Measurements from ENCODE around the gene RILPL2.

Gene RILPL2

DNA sequence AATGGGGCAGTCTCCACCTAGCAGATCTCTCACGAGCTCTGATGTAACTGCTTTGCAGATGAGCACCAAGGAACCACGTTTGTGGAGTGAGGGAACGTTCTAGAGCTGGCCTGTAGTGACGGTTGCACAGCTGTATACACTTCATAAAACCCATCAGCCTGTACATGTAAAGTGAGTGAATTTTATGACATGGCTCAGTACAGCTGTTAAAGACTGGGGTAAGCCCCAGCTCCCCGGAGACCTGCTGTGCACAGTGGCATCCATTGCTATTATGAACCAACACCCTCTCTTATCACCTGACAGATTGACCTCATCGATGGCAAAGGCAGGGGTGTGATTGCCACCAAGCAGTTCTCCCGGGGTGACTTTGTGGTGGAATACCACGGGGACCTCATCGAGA is 31.9 kb downstream of the RILPL2 start:
- DNase-seq = no peak
- TF ChIP-seq, protein P1, sequence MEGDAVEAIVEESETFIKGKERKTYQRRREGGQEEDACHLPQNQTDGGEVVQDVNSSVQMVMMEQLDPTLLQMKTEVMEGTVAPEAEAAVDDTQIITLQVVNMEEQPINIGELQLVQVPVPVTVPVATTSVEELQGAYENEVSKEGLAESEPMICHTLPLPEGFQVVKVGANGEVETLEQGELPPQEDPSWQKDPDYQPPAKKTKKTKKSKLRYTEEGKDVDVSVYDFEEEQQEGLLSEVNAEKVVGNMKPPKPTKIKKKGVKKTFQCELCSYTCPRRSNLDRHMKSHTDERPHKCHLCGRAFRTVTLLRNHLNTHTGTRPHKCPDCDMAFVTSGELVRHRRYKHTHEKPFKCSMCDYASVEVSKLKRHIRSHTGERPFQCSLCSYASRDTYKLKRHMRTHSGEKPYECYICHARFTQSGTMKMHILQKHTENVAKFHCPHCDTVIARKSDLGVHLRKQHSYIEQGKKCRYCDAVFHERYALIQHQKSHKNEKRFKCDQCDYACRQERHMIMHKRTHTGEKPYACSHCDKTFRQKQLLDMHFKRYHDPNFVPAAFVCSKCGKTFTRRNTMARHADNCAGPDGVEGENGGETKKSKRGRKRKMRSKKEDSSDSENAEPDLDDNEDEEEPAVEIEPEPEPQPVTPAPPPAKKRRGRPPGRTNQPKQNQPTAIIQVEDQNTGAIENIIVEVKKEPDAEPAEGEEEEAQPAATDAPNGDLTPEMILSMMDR (IDR thresholded peaks at IDR 0.05; ENCODE audit: low read depth, low read length) = no peak
- H3K4me1 ChIP-seq = no peaks in the 10 kb centered on the region
- H3K27me3 ChIP-seq = no peaks in the 10 kb centered on the region
- H3K36me3 ChIP-seq = peaks cover 47% of the 10 kb centered on the region
- no peak overlapping the region for H3K4me3 ChIP-seq (ENCODE audit: low read depth, low read length)
- H3K9me3 ChIP-seq = no peaks in the 10 kb centered on the region

DNA sequence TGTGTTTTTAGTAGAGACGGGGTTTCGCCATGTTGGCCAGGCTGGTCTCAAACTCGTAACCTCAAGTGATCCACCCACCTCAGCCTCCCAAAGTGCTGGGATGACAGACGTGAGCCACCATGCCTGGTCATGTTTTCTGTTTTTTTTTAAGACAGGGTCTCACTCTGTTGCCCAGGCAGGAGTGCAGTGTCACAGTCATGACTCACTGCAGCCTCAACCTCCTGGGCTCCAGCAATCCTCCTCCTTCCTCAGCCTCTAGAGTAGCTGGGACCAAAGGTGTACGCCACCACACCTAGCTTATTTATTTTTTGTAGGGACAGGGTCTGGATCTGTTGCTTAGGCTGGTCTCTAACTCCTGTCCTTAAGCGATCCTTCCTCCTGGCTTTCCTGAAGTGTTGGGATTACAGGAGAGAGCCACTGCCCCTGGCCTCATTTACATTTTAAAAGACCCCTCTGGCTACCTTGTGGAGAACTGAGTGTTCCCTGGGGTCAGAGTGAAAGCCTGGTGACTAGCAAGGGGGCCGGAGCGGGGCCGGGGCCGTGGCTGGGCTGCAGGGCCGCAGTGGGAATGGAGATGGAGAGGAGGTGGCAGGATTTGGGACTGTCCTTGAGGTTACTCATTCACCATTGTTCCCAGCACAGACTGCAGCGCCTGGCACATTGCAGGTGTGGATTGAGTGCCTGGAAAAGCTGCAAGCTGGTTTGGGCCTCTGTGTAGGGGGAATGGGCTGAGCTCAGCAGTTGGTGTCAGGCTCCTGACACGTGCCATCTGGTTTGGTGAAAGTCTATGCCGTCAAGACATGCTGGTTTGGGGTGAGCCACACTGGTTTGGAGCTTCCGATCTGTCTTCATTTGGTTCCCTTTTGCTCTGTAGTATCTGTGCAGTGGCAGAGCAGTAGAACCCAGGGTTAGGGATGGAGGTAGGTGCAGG is 34.5 kb downstream of the RILPL2 start:
- no peaks in the 10 kb centered on the region for H3K27me3 ChIP-seq
- H3K36me3 ChIP-seq = peaks cover 53% of the 10 kb centered on the region
- H3K4me1 ChIP-seq = no peaks in the 10 kb centered on the region
- TF ChIP-seq, protein P1 (IDR thresholded peaks at IDR 0.05; ENCODE audit: low read depth, low read length) = no peak
- no peak overlapping the region for H3K4me3 ChIP-seq (ENCODE audit: low read depth, low read length)
- DNase-seq = no peak
- H3K9me3 ChIP-seq = no peaks in the 10 kb centered on the region

DNA sequence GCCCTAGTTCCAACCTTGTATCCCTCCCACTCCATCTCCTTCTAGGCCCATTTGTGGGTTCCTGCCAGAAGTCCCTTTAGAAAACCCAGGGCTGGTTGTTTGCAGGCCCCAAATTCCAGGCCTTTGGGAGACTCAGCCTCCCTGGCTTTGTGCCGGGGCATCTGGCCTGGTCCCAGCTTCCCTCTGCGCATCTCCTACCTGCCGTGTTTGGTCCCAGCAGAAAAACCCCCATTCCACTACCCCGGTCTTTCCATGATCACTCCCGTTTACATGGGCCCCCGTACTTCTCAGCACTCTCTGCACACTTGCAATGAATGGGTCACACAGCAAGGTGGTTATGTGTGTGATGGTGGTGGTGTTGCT is 37.2 kb downstream of the RILPL2 start:
- no peaks in the 10 kb centered on the region for H3K9me3 ChIP-seq
- H3K27me3 ChIP-seq = no peaks in the 10 kb centered on the region
- TF ChIP-seq, protein P1 (IDR thresholded peaks at IDR 0.05; ENCODE audit: low read depth, low read length) = no peak
- DNase-seq = no peak
- no peak overlapping the region for H3K4me3 ChIP-seq (ENCODE audit: low read depth, low read length)
- no peaks in the 10 kb centered on the region for H3K4me1 ChIP-seq
- peaks cover 59% of the 10 kb centered on the region for H3K36me3 ChIP-seq

DNA sequence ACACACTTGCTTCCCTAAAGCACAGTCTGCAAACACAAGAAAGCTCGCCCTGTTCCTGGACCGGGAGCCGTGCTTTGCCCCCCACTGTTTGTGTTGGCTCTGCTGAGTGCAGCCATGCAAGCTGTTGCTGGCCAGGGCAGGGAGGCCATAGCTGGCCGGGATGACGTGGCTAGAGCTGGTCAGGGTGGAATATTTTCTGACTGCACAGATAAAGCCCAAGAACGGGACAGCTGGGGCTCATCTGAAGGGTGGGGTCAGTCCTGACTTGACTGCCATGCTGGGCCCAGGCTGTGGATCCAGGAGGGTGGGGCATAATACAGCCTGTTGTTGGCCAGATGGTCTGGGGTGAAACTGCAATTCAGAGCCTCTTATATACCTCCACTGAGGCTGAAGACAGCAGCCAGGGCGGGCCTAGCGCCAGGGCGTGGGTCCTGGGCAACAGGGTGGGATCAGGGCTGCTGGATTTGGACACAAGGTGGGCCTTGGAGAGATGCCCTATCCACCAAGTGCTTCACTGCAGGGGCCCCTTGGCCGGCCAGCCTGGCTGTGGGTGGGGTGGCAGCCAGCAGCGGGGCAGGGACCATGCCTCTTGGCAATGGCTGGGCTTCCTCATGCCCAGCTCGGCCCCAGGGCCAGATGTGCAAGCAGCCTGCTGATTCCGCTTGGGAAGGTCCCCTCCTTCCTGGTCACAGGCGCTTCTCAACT is 37.8 kb downstream of the RILPL2 start:
- H3K4me3 ChIP-seq (ENCODE audit: low read depth, low read length) = no peak overlapping the region
- no peak for DNase-seq
- no peaks in the 10 kb centered on the region for H3K27me3 ChIP-seq
- TF ChIP-seq, protein P1 (IDR thresholded peaks at IDR 0.05; ENCODE audit: low read depth, low read length) = no peak
- H3K36me3 ChIP-seq = peaks cover 57% of the 10 kb centered on the region
- no peaks in the 10 kb centered on the region for H3K9me3 ChIP-seq
- H3K4me1 ChIP-seq = no peaks in the 10 kb centered on the region

DNA sequence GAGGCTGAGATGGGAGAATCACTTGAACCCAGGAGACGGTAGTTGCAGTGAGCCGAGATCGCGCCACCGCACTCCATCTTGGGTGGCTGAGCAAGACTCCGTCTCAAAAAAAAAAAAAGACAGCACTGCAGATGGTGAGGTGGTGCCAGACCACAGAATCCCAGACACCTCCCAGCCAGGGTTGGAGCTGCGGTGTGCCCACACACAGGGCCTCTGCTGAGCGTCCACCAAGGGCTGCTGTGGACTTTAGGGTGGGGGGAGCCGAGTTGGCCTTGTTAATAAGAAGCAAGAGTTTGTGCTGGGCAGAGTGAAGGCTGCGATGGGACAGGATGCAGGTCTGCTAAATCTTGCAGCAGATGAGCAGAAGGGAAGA is 38.3 kb downstream of the RILPL2 start:
- Histone ChIP-seq H3K4me3 (ENCODE audit: low read depth, low read length) (no peak overlapping the region), H3K36me3 (peaks cover 57% of the 10 kb centered on the region), H3K27me3 (no peaks in the 10 kb centered on the region), H3K9me3 (no peaks in the 10 kb centered on the region), H3K4me1 (no peaks in the 10 kb centered on the region)
- TF ChIP-seq, protein P1 (IDR thresholded peaks at IDR 0.05; ENCODE audit: low read depth, low read length) = no peak
- no peak for DNase-seq

DNA sequence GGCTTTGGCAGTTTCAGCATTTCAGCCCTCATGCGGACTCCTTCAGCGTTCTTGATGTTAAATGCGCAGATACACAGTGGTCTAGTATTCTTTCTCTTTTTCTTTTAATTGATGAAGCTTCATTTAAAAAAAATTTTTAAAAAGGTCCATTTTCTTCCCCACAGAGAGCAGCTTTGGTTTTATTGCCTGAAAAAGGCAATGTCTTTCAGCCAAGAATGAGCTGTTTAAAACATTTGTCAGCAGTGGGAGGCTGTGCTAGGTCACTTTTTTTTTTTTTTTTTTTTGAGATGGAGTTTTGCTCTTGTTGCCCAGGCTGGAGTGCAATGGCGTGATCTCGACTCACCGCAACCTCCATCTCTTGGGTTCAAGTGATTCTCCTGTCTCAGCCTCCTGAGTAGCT is 39.1 kb downstream of the RILPL2 start:
- Histone ChIP-seq H3K27me3 (no peaks in the 10 kb centered on the region), H3K4me1 (no peaks in the 10 kb centered on the region), H3K36me3 (peaks cover 57% of the 10 kb centered on the region), H3K4me3 (ENCODE audit: low read depth, low read length) (no peak overlapping the region), H3K9me3 (no peaks in the 10 kb centered on the region)
- TF ChIP-seq, protein P1 (IDR thresholded peaks at IDR 0.05; ENCODE audit: low read depth, low read length) = no peak
- no peak for DNase-seq
